ENCODE results near the gene UBE2QL1. TPM values are rescaled to one million over a fixed set of nuclear protein-coding genes. Genes with fewer than 3 reads are reported as not detected.

Gene UBE2QL1
- total RNA-seq, 2 experiments from 2014 or later = not detected

DNA sequence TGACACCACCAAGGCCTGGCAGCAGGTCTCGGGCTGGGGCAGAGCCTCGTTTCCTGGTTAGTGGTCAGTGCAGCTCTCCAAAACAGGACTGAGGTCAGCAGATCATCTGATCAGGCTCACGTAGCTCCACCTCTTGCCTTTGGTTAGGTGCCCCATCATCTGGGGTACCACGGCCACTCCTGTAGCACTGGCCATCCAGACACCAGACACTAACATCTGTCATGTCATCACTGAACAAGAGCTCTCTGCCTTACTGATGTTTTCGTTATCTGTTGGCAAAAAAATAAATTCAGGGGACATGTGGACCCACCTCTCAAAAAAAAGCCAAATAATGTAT is 40.4 kb upstream of the UBE2QL1 start:
- no peaks in the 10 kb centered on the region for H3K9me2 ChIP-seq (ENCODE audit: insufficient read depth, low read length)
- no peaks in the 10 kb centered on the region for H3K79me2 ChIP-seq (ENCODE audit: insufficient read depth, low read depth, low read length)
- no peak overlapping the region for H3K4me2 ChIP-seq (ENCODE audit: low read length)
- POLR2A ChIA-PET = no interaction called here
- no peaks in the 10 kb centered on the region for H3K4me1 ChIP-seq (ENCODE audit: insufficient read depth, low read length, poor library complexity, severe bottlenecking)
- H3K4me3 ChIP-seq (ENCODE audit: low read depth, low read length, poor library complexity, severe bottlenecking) = no peak overlapping the region
- no TSS peak for BruUV-seq (replicated peaks)
- H2AFZ ChIP-seq (ENCODE audit: low read length) = no peak overlapping the region
- CTCF ChIA-PET (ENCODE audit: unreplicated experiment) = no interaction called here
- H3K36me3 ChIP-seq (ENCODE audit: insufficient read depth, low read length) = no peaks in the 10 kb centered on the region
- intact Hi-C loops (cut with micrococcal nuclease; ENCODE audit: unreplicated experiment) = no loop called here
- TF ChIP-seq, protein P1, sequence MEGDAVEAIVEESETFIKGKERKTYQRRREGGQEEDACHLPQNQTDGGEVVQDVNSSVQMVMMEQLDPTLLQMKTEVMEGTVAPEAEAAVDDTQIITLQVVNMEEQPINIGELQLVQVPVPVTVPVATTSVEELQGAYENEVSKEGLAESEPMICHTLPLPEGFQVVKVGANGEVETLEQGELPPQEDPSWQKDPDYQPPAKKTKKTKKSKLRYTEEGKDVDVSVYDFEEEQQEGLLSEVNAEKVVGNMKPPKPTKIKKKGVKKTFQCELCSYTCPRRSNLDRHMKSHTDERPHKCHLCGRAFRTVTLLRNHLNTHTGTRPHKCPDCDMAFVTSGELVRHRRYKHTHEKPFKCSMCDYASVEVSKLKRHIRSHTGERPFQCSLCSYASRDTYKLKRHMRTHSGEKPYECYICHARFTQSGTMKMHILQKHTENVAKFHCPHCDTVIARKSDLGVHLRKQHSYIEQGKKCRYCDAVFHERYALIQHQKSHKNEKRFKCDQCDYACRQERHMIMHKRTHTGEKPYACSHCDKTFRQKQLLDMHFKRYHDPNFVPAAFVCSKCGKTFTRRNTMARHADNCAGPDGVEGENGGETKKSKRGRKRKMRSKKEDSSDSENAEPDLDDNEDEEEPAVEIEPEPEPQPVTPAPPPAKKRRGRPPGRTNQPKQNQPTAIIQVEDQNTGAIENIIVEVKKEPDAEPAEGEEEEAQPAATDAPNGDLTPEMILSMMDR (conservative IDR thresholded peaks at IDR 0.05; ENCODE audit: low read length) = no peak
- no peak for TF ChIP-seq EZH2phosphoT487 (IDR thresholded peaks at IDR 0.05; ENCODE audit: borderline replicate concordance, low read depth, low read length)
- DNase-seq (ENCODE audit: low spot score) = no peak
- no peaks in the 10 kb centered on the region for H3K9me3 ChIP-seq (ENCODE audit: low read length)
- H3K27ac ChIP-seq (ENCODE audit: low read depth, low read length, poor library complexity, severe bottlenecking) = no peak overlapping the region
- H4K20me1 ChIP-seq (ENCODE audit: insufficient read depth, low read length) = no peaks in the 10 kb centered on the region

DNA sequence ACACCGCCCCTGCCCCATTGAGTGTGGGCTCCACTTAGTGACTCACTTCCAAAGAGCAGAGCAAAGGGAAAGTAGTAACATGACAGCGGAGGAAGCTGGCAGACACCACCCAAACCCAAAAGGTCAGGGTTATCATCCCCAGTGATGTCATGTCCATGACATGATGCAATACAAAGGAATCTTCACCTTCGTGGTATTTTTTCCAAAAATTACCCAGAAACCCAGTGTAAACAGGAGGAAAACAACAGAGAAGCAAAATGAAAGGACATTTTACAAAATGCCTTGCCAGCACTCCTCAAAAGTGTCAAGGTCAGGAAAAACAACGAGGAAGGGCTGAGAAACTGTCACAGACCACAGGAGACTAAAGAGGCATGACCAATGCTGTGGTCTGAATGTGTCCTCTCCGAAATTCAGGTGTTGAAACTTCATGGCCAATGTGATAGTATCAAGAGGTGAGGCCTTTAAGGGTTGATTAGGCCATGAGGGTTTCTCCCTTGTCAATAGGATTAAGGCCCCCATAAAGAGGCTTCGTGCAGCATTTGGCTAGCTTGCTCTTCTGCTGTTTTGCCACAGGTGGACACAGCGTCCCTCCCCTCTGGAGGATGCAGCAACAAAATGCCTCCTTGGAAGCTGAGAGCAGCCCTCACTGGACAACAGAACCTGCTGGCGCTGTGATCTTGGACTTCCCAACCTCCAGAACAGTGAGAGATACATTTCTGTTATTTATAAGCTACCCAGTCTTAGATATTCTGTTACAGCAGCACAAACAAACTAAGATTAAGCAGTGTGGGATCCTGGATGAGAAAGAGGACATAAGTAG is 39.8 kb upstream of the UBE2QL1 start:
- Histone ChIP-seq H3K4me1 (ENCODE audit: insufficient read depth, low read length, poor library complexity, severe bottlenecking) (no peaks in the 10 kb centered on the region), H2AFZ (ENCODE audit: low read length) (no peak overlapping the region), H3K27ac (ENCODE audit: low read depth, low read length, poor library complexity, severe bottlenecking) (no peak overlapping the region), H3K4me3 (ENCODE audit: low read depth, low read length, poor library complexity, severe bottlenecking) (no peak overlapping the region), H4K20me1 (ENCODE audit: insufficient read depth, low read length) (no peaks in the 10 kb centered on the region), H3K36me3 (ENCODE audit: insufficient read depth, low read length) (no peaks in the 10 kb centered on the region), H3K4me2 (ENCODE audit: low read length) (no peak overlapping the region), H3K9me2 (ENCODE audit: insufficient read depth, low read length) (no peaks in the 10 kb centered on the region), H3K79me2 (ENCODE audit: insufficient read depth, low read depth, low read length) (no peaks in the 10 kb centered on the region), H3K9me3 (ENCODE audit: low read length) (no peaks in the 10 kb centered on the region)
- intact Hi-C loops (cut with micrococcal nuclease; ENCODE audit: unreplicated experiment) = no loop called here
- no TSS peak for BruUV-seq (replicated peaks)
- ChIA-PET POLR2A (no interaction called here), CTCF (ENCODE audit: unreplicated experiment) (no interaction called here)
- no peak for DNase-seq (ENCODE audit: low spot score)
- no peak for TF ChIP-seq EZH2phosphoT487 (IDR thresholded peaks at IDR 0.05; ENCODE audit: borderline replicate concordance, low read depth, low read length)
- TF ChIP-seq, protein P1 (conservative IDR thresholded peaks at IDR 0.05; ENCODE audit: low read length) = no peak

DNA sequence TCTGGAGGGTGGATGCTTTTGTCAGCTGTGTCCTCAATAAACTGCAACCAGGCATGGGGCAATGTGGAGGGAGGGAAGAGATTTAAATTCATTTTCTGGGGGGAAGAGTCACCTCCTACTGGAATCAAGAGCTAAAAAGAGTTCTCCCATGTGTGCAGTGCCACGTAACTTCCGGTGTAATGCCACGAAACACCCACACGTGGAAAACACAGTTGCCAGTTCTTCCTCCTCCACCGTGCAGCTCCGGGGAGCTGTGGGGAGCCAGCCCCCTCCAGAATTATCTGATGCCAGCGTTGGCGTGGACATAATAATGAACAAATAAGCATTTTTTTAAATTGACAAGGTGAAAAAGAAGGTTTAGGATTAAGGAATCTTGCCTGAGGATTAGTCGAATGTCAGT is 38.2 kb upstream of the UBE2QL1 start:
- H3K36me3 ChIP-seq (ENCODE audit: insufficient read depth, low read length) = no peaks in the 10 kb centered on the region
- H3K9me3 ChIP-seq (ENCODE audit: low read length) = no peaks in the 10 kb centered on the region
- no peak for DNase-seq (ENCODE audit: low spot score)
- H4K20me1 ChIP-seq (ENCODE audit: insufficient read depth, low read length) = no peaks in the 10 kb centered on the region
- H2AFZ ChIP-seq (ENCODE audit: low read length) = no peak overlapping the region
- H3K27ac ChIP-seq (ENCODE audit: low read depth, low read length, poor library complexity, severe bottlenecking) = no peak overlapping the region
- intact Hi-C loops (cut with micrococcal nuclease; ENCODE audit: unreplicated experiment) = no loop called here
- H3K4me2 ChIP-seq (ENCODE audit: low read length) = no peak overlapping the region
- no peaks in the 10 kb centered on the region for H3K79me2 ChIP-seq (ENCODE audit: insufficient read depth, low read depth, low read length)
- BruUV-seq (replicated peaks) = no TSS peak
- H3K4me3 ChIP-seq (ENCODE audit: low read depth, low read length, poor library complexity, severe bottlenecking) = no peak overlapping the region
- POLR2A ChIA-PET = interaction anchor here (0.6 kb wide), 1 partner anchor 135 kb away, joined by 3 read pairs; no protein-coding TSS in a partner anchor
- TF ChIP-seq, protein P1 (conservative IDR thresholded peaks at IDR 0.05; ENCODE audit: low read length) = no peak
- no peak for TF ChIP-seq EZH2phosphoT487 (IDR thresholded peaks at IDR 0.05; ENCODE audit: borderline replicate concordance, low read depth, low read length)
- H3K9me2 ChIP-seq (ENCODE audit: insufficient read depth, low read length) = no peaks in the 10 kb centered on the region
- CTCF ChIA-PET (ENCODE audit: unreplicated experiment) = no interaction called here
- no peaks in the 10 kb centered on the region for H3K4me1 ChIP-seq (ENCODE audit: insufficient read depth, low read length, poor library complexity, severe bottlenecking)
